Measurements from ENCODE around the gene SPIRE2. TPM values are rescaled to one million over a fixed set of nuclear protein-coding genes. Genes with fewer than 3 reads are reported as not detected.

Gene SPIRE2
- total and polyA plus RNA-seq, 2 of the 13 experiments (the other 11 are each of a cell fraction or from before 2014, with no cell fraction given), result 13.3 to 37.5 TPM

DNA sequence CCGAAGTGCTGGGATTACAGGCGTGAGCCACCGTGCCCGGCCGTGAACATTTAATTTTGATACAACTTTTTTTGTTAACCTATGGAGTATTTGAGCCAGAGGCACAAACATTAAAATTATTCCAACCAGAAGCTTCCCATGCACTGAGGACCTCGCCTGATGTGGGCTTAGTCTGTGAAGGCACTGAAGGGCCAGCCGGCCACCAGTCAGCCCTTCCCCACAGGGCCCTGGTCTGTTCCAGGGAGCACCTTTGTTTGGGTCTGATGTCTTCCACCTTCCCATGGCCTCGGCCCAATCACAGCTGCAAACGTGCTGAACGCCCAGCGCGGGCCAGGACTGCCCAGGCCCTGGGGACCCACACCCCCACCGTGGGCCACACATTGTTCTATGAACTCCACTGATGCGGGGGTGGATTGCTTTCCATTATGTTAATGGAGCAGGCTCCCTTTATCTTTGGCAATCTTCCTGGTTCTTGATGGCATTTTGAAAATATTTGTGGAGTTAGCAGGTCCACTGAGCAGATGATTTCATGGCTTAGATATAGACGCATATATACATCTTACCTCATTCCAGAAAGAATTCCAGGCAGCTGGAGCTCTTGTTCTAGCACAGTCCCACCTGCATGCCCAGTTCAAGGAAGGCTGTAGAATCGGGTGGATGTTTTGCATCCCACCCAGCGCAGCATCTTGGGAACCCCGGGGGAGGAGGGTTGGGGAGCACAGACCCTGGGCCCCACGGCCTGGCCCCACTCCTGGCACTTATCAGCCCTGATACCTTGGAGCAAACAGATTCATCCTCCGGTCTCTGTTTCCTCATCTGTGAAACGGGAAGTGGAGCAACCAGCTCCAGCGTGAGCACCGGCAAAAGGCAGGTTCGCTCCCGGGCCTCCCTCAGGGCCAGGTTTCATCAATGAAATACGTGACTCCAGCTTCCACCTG lies 14.5 kb downstream of the SPIRE2 start (continued):
- TF ChIP-seq, protein P1, sequence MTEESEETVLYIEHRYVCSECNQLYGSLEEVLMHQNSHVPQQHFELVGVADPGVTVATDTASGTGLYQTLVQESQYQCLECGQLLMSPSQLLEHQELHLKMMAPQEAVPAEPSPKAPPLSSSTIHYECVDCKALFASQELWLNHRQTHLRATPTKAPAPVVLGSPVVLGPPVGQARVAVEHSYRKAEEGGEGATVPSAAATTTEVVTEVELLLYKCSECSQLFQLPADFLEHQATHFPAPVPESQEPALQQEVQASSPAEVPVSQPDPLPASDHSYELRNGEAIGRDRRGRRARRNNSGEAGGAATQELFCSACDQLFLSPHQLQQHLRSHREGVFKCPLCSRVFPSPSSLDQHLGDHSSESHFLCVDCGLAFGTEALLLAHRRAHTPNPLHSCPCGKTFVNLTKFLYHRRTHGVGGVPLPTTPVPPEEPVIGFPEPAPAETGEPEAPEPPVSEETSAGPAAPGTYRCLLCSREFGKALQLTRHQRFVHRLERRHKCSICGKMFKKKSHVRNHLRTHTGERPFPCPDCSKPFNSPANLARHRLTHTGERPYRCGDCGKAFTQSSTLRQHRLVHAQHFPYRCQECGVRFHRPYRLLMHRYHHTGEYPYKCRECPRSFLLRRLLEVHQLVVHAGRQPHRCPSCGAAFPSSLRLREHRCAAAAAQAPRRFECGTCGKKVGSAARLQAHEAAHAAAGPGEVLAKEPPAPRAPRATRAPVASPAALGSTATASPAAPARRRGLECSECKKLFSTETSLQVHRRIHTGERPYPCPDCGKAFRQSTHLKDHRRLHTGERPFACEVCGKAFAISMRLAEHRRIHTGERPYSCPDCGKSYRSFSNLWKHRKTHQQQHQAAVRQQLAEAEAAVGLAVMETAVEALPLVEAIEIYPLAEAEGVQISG (CRISPR knock-in tag; IDR thresholded peaks at IDR 0.05), result peak; percentile 40; the same call in 1 of the 2 replicates
- TF ChIP-seq, protein P2, sequence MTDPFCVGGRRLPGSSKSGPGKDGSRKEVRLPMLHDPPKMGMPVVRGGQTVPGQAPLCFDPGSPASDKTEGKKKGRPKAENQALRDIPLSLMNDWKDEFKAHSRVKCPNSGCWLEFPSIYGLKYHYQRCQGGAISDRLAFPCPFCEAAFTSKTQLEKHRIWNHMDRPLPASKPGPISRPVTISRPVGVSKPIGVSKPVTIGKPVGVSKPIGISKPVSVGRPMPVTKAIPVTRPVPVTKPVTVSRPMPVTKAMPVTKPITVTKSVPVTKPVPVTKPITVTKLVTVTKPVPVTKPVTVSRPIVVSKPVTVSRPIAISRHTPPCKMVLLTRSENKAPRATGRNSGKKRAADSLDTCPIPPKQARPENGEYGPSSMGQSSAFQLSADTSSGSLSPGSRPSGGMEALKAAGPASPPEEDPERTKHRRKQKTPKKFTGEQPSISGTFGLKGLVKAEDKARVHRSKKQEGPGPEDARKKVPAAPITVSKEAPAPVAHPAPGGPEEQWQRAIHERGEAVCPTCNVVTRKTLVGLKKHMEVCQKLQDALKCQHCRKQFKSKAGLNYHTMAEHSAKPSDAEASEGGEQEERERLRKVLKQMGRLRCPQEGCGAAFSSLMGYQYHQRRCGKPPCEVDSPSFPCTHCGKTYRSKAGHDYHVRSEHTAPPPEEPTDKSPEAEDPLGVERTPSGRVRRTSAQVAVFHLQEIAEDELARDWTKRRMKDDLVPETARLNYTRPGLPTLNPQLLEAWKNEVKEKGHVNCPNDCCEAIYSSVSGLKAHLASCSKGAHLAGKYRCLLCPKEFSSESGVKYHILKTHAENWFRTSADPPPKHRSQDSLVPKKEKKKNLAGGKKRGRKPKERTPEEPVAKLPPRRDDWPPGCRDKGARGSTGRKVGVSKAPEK (CRISPR knock-in tag; IDR thresholded peaks at IDR 0.05; ENCODE audit: borderline replicate concordance), result no peak
- TF ChIP-seq, protein P3, sequence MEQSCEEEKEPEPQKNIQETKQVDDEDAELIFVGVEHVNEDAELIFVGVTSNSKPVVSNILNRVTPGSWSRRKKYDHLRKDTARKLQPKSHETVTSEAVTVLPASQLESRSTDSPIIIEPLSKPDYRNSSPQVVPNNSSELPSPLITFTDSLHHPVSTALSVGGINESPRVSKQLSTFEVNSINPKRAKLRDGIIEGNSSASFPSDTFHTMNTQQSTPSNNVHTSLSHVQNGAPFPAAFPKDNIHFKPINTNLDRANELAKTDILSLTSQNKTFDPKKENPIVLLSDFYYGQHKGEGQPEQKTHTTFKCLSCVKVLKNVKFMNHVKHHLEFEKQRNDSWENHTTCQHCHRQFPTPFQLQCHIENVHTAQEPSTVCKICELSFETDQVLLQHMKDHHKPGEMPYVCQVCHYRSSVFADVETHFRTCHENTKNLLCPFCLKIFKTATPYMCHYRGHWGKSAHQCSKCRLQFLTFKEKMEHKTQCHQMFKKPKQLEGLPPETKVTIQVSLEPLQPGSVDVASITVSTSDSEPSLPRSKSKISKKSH (CRISPR knock-in tag; IDR thresholded peaks at IDR 0.05; ENCODE audit: borderline replicate concordance), result no peak
- TF ChIP-seq ZNF670 (CRISPR knock-in tag; IDR thresholded peaks at IDR 0.05; ENCODE audit: borderline replicate concordance), result no peak
- TF ChIP-seq, protein P4, sequence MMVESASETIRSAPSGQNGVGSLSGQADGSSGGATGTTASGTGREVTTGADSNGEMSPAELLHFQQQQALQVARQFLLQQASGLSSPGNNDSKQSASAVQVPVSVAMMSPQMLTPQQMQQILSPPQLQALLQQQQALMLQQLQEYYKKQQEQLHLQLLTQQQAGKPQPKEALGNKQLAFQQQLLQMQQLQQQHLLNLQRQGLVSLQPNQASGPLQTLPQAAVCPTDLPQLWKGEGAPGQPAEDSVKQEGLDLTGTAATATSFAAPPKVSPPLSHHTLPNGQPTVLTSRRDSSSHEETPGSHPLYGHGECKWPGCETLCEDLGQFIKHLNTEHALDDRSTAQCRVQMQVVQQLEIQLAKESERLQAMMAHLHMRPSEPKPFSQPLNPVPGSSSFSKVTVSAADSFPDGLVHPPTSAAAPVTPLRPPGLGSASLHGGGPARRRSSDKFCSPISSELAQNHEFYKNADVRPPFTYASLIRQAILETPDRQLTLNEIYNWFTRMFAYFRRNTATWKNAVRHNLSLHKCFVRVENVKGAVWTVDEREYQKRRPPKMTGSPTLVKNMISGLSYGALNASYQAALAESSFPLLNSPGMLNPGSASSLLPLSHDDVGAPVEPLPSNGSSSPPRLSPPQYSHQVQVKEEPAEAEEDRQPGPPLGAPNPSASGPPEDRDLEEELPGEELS (CRISPR knock-in tag; IDR thresholded peaks at IDR 0.05), result peak; percentile 22; the same call in 1 of the 2 replicates
- peak; percentile 11; the same call in 1 of the 2 replicates for TF ChIP-seq ZNF331 (CRISPR knock-in tag; IDR thresholded peaks at IDR 0.05)
- TF ChIP-seq KAT7 (CRISPR knock-in tag; IDR thresholded peaks at IDR 0.05; ENCODE audit: borderline replicate concordance), result 0 out of 2 replicates have a peak, but pooled peaks have one; percentile 16
- TF ChIP-seq ARNTL (CRISPR knock-in tag; IDR thresholded peaks at IDR 0.05), result no peak
- peak; percentile 97 for TF ChIP-seq ZNF263 (CRISPR knock-in tag; IDR thresholded peaks at IDR 0.05)
- TF ChIP-seq JUND (CRISPR knock-in tag; IDR thresholded peaks at IDR 0.05), result no peak
- TF ChIP-seq JARID2 (CRISPR knock-in tag; IDR thresholded peaks at IDR 0.05; ENCODE audit: insufficient replicate concordance), result no peak
- TF ChIP-seq ZNF792 (CRISPR knock-in tag; IDR thresholded peaks at IDR 0.05), result no peak
- TF ChIP-seq, protein P5, sequence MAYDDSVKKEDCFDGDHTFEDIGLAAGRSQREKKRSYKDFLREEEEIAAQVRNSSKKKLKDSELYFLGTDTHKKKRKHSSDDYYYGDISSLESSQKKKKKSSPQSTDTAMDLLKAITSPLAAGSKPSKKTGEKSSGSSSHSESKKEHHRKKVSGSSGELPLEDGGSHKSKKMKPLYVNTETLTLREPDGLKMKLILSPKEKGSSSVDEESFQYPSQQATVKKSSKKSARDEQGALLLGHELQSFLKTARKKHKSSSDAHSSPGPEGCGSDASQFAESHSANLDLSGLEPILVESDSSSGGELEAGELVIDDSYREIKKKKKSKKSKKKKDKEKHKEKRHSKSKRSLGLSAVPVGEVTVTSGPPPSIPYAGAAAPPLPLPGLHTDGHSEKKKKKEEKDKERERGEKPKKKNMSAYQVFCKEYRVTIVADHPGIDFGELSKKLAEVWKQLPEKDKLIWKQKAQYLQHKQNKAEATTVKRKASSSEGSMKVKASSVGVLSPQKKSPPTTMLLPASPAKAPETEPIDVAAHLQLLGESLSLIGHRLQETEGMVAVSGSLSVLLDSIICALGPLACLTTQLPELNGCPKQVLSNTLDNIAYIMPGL (CRISPR knock-in tag; IDR thresholded peaks at IDR 0.05; ENCODE audit: borderline replicate concordance in 1 of 2, low read depth in 1 of 2), result peak in 1 of 2 experiments; percentile 31; a peak in 2 of 4 replicates
- TF ChIP-seq ZNF879 (CRISPR knock-in tag; IDR thresholded peaks at IDR 0.05), result no peak
- no peak for TF ChIP-seq NFE2L1 (CRISPR knock-in tag; IDR thresholded peaks at IDR 0.05; ENCODE audit: borderline replicate concordance)

Data from HepG2 (cell line).